Large intestine (tissue), 3 donors: Measurements from ENCODE around the gene PARP14. TPM values are rescaled to one million over a fixed set of nuclear protein-coding genes. Genes with fewer than 3 reads are reported as not detected.
"Not testable (repeated sequence)": the region's sequence is repeated elsewhere in the genome, so short reads cannot be mapped to it uniquely, and the experiment has no call there.

Experiments used
- DNase-seq, 2 donors: peaks; one replicate each; pipeline versions ENCODE4 v3.0.0 to v3.0.0-alpha.2; 2013
- H3K27ac ChIP-seq: one replicate; pipeline ENCODE4 v1.5.1; 2013; ENCODE audit warnings: low read length
- H3K27me3 ChIP-seq: 2 replicates; pipeline ENCODE4 v1.6.1; 2013; ENCODE audit warnings: low read length; ENCODE audit not compliant: control insufficient read depth, insufficient read depth
- H3K36me3 ChIP-seq: 2 replicates; pipeline ENCODE4 v1.6.1; 2013; ENCODE audit warnings: low read length; ENCODE audit not compliant: control insufficient read depth, insufficient read depth
- H3K4me1 ChIP-seq: one replicate; pipeline ENCODE4 v1.6.1; 2013; ENCODE audit warnings: low read length; ENCODE audit not compliant: control insufficient read depth, insufficient read depth
- H3K4me3 ChIP-seq: one replicate; pipeline ENCODE4 v1.5.1; 2013; ENCODE audit warnings: low read length
- H3K9me3 ChIP-seq: one replicate; pipeline ENCODE4 v1.6.1; 2013; ENCODE audit warnings: mild to moderate bottlenecking, low read depth, low read length, moderate library complexity; ENCODE audit not compliant: control insufficient read depth
- WGBS: methylation state at CpG from one replicate; pipeline ENCODE4 v1.1.5; 2013; ENCODE audit warnings: low lambda C conversion rate; ENCODE audit not compliant: insufficient coverage; 5-methylcytosine and 5-hydroxymethylcytosine counted together
- polyA plus RNA-seq: library from polyadenylated mRNA; unstranded; fragments of 120-200 nt; gene quantifications from one replicate; pipeline ENCODE4 v1.2.1, GENCODE V29; 2013

Gene PARP14
- polyA plus RNA-seq, 1 donor = 34.1 TPM

DNA sequence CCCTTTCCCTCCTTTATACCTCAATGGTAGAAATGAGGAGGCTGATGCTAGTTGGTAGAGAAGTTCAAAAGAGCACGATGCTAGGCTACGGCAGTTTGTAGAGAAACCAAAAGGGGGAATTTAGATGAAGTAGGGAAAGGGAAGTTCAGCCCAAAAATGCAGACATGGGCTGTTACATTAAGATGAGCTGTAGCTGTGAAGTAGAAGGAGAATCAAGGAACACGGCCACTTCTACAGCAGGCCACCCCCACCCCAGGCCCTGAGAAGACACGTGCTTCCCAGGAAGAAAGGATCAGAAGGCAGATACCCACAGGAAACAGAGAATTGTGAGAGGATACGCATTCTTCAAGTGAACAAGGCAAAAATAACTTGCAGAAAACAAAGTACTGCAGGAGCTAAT, 2.1 kb upstream of the PARP14 start:
- Histone ChIP-seq H3K9me3 (no peaks in the 10 kb centered on the region), H3K4me3 (no peak overlapping the region), H3K27me3 (no peaks in the 10 kb centered on the region), H3K27ac (no peak overlapping the region), H3K36me3 (no peaks in the 10 kb centered on the region), H3K4me1 (peaks cover 13% of the 10 kb centered on the region)
- 67% methylated on average over 1 of the region's 5 CpGs for WGBS
- DNase-seq = no peak

DNA sequence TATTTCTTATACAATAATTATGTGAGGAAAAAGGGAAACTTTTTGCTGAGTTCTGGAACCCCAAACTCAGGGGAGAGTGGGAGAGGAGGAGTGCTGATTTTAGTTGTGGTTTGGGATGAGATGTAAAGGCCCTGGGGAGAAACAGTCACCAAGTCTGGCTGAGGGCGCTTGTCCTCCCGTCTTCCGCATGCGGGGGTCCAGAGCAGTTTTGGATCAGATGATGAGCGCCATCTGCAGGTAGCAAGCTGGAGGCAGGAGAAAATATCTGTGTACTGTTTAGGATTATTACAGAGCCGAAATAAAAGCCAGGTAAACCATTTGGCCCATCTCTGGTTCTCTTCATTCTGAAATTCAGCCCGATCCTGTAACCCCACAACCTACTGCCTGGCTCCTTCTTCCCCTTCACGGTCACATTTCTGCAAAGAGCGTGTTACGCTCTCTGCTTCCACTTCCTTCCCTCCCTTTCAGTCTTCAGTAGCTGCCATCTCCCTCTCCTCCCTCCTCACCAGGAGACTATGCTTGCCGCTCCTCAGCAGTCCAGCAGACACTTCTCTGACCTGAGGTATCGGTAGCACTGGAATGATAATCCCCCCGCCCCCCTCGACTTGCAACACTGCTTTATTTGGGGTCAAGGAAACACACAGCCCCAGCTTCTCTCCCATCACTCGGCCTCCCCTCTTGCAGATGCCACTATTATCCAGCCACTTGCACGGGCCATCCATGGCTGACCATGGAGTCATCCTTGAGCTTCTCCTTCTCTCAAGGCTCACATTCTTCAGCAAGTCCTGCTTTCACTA, 1.4 kb upstream of the PARP14 start:
- H3K9me3 ChIP-seq = no peaks in the 10 kb centered on the region
- H3K27me3 ChIP-seq = no peaks in the 10 kb centered on the region
- no peaks in the 10 kb centered on the region for H3K36me3 ChIP-seq
- peak overlapping the region; percentile 89 for H3K4me3 ChIP-seq
- DNase-seq = peak; percentile 70 to 76
- peak overlapping the region; percentile 81 for H3K27ac ChIP-seq
- peaks cover 13% of the 10 kb centered on the region for H3K4me1 ChIP-seq
- WGBS = 27% methylated on average over 5 of the region's 16 CpGs

DNA sequence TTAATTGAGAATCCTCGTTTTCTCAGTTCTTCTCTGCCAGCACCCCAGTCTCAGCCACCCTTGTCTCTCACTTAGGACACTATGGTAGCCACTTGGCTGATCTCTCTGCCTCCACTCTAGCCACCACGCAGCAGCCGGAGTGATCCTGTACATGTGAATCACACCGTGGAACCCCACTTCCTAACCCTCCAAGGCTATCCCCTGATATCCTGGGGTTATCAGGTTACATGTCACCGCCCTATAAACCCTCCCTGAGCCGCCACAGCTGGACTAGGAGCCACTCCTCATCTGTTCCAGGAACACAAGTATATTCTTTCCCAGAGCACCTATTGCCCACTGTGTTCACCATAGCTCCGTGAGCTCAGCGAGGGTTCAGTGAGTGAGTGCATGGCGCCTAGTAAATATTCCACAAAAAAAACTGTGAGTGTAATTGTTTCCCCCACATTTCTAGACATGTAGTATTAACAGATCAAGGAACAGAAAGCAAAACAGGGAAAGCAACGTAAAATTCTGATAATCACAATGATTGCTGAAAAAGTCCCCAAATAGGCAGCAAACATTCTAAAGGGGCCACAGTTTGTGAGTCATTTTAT, 661 bp upstream of the PARP14 start:
- Histone ChIP-seq H3K27me3 (no peaks in the 10 kb centered on the region), H3K4me1 (peaks cover 13% of the 10 kb centered on the region), H3K27ac (peak overlapping the region; percentile 81), H3K9me3 (no peaks in the 10 kb centered on the region), H3K4me3 (peak overlapping the region; percentile 89), H3K36me3 (no peaks in the 10 kb centered on the region)
- peak in 1 of 2 donors; percentile 64 for DNase-seq
- WGBS = 20% methylated on average over 1 of the region's 10 CpGs

DNA sequence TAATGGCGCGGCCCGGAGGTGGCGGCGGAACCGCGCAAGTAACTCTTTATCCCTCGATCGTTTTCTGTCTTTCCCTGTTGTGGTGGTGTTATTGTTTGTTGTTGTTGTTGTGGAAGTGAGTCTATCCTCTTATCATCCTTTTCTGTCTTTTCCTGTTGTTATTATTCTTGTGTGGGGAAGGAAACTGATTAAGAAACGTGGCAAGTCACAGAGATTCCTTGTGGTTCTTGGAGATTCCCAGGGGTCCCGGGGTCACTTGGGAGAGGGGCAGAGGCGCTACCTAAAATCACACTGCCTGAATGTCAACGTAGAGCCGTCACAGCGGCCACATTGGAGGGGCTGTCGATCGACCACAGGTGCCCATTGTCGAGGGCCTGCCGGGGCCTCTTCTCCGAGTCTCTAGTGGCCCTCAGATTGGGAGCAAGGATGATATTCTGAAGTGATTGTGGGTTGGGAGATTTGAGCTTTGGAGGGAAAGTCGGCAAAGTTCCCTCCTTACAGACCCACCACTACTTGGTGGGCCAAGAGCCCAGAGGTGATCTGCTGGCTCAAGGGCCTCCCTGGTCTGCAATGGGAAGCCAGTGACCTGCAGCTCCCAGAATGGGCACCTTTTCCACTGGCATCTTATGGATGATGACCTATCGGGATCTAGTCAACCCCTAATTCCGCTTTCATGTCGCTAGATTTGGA, 790 bp downstream of the PARP14 start:
- H3K36me3 ChIP-seq = peaks cover under 1% of the 10 kb centered on the region
- H3K27ac ChIP-seq = peak overlapping the region; percentile 4
- DNase-seq = peak in 1 of 2 donors; percentile 29
- WGBS = 100% methylated on average over 2 of the region's 24 CpGs
- H3K27me3 ChIP-seq = no peaks in the 10 kb centered on the region
- peak overlapping the region; percentile 89 for H3K4me3 ChIP-seq
- no peaks in the 10 kb centered on the region for H3K9me3 ChIP-seq
- peaks cover 13% of the 10 kb centered on the region for H3K4me1 ChIP-seq

DNA sequence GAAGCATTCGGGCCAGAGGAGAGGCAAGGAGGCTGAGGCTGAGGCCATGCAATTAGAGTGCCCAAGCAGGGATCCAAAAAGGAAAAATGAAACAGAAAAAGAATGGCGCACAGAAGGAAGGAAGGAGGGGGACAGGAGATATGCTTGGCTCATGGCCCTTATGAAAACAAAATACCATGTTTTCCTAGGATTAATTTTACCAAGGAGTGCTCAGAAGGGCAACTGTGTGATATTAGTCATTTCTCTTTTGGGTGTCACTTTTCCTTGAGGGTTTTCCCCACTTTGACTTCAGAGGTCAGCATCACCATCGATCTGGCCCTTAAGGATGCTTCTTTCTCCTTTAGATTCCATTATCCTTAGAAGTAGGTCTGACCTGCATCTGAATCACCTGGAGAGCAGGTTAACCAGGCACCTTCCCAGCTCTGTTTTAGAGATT, 1.4 kb downstream of the PARP14 start:
- Histone ChIP-seq H3K36me3 (peaks cover 6% of the 10 kb centered on the region), H3K4me1 (peaks cover 13% of the 10 kb centered on the region)
- 100% methylated on average over 2 of the region's 3 CpGs for WGBS

DNA sequence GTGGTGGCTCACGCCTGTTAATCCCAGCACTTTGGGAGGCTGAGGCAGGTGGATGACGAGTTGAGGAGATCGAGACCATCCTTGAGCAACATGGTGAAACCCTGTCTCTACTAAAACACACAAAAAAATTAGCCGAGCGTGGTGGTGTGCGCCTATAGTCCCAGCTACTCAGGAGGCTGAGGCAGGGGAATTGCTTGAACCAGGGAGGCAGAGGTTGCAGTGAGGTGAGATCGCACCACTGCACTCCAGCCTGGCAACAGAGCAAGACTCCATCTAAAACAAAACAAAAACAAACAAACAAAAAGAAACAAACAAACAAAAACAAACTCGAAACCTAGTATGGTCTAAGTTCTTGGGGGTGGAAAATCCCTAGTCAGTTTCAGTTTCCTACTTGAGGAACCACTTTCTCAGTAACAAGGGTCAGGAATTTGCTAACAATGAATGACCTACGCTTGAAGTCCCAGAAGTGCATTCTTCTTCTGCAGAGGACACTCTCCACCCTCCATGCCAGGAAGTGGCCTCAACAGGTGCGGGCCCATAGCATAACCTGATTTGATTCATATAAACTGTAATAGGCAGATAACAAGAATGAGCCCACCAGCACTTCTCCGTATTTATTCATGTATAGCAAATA, 2.3 kb downstream of the PARP14 start:
- peaks cover 13% of the 10 kb centered on the region for H3K4me1 ChIP-seq
- H3K9me3 ChIP-seq, H3K27me3 ChIP-seq, H3K4me3 ChIP-seq: not testable (repeated sequence)
- 69% methylated on average over 2 of the region's 11 CpGs for WGBS
- peaks cover 12% of the 10 kb centered on the region for H3K36me3 ChIP-seq
- peak overlapping the region; percentile 36 for H3K27ac ChIP-seq
- DNase-seq = peak; percentile 49 to 73

More for the DNA sequence above, 1.4 kb downstream of the PARP14 start:
- peak overlapping the region; percentile 89 for H3K4me3 ChIP-seq
- peak in 1 of 2 donors; percentile 21 for DNase-seq
- H3K27me3 ChIP-seq = no peaks in the 10 kb centered on the region
- H3K27ac ChIP-seq = peak overlapping the region; percentile 36
- H3K9me3 ChIP-seq = no peaks in the 10 kb centered on the region

DNA sequence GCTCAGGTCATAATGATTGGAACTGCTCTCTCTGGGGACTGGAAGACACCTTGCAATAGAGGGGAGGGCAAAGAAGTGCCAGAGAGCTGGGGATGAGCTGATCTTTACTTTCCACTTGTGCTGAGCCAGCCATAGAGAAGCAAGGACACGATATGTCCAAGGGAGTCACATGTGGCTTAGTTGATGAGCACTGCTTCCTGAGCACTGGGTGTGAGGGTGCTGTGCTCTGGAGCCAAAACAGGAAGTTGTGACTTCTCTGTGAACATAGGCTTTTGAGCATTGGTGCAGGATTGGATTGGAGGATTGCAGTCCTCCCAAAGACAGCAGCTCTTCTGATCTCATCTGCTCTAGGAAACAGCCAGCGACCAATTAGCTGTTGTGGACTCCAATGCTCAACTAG, 6.7 kb downstream of the PARP14 start:
- peaks cover 10% of the 10 kb centered on the region for H3K4me1 ChIP-seq
- H3K4me3 ChIP-seq = no peak overlapping the region
- H3K27ac ChIP-seq = no peak overlapping the region
- DNase-seq = no peak
- H3K36me3 ChIP-seq = peaks cover 30% of the 10 kb centered on the region
- H3K9me3 ChIP-seq = no peaks in the 10 kb centered on the region
- WGBS = no CpG with 5 or more reads among the region's 2 CpGs
- no peaks in the 10 kb centered on the region for H3K27me3 ChIP-seq

DNA sequence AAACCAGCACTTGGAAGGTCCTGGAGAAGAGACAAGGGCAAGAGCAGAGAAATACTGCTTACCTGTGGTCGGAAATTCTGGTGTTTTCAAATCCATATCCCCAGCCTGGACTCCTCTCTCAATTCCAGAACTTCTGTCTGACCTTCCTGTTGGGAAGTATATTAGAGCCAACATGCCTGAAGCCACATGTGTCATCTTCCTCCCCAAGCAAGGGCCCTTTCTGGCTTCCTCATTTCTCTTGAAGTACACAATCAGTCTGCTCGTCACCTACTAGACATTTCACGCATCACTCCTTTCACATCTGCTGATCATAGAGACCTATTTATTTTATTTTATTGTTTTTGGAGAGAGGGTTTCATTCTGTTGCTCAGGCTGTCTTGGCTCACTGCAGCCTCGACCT, 8.4 kb downstream of the PARP14 start:
- Histone ChIP-seq H3K36me3 (peaks cover 38% of the 10 kb centered on the region), H3K9me3 (no peaks in the 10 kb centered on the region), H3K27me3 (no peaks in the 10 kb centered on the region), H3K27ac (peak overlapping the region; percentile 83), H3K4me1 (peaks cover 10% of the 10 kb centered on the region), H3K4me3 (no peak overlapping the region)
- no CpG with 5 or more reads among the region's 4 CpGs for WGBS
- DNase-seq = no peak

DNA sequence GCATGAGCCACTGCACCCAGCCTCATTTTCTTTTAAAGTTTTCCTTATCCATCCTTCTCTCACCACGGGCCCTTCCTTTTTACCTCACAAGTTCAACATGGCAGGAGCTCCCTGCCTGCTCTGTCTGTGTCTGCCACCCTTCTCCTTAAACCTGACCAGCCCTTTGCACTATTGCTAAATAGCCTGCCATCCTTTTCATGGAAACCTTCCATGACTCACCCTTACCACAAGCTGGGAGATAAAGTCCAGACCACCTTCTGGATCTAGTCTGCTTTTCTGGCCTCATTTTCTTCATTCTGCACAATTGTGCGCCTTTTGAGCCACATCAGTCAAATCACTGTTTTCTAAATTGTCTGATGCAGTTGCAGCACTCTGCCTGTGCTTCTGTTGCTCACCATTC, 8.9 kb downstream of the PARP14 start:
- WGBS = 71% methylated on average over 1 of the region's 2 CpGs
- H3K27me3 ChIP-seq = no peaks in the 10 kb centered on the region
- H3K9me3 ChIP-seq = no peaks in the 10 kb centered on the region
- peak; percentile 58 to 72 for DNase-seq
- H3K27ac ChIP-seq = peak overlapping the region; percentile 83
- no peak overlapping the region for H3K4me3 ChIP-seq
- peaks cover 44% of the 10 kb centered on the region for H3K36me3 ChIP-seq
- H3K4me1 ChIP-seq = peaks cover 10% of the 10 kb centered on the region

DNA sequence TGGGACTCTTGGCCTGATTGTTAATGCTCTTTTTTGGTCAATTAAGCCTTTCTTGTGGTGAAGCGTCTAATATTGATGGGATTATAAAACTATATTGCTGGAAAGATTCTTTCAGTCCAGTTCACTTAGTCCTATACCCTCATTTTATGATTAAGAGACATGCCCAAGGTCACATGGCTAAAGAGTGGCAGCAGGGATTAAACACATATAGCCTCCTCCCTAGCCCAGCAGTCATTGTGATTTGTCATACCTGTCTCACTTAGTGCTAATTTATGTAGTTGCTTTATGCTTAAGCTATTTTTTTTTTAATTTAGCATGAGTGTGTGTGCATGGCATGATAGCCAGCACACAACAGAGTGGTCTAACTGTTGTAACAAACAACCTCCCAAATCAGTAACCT, 9.5 kb downstream of the PARP14 start:
- Histone ChIP-seq H3K4me3 (no peak overlapping the region), H3K4me1 (peaks cover 10% of the 10 kb centered on the region), H3K27ac (peak overlapping the region; percentile 83), H3K9me3 (no peaks in the 10 kb centered on the region), H3K36me3 (peaks cover 47% of the 10 kb centered on the region), H3K27me3 (no peaks in the 10 kb centered on the region)
- WGBS = no CpG with 5 or more reads among the region's 1 CpG
- no peak for DNase-seq
